SK-N-SH treated with all-trans-retinoic acid at 6 μM for 48 hours (cell line): Measurements from ENCODE around the gene PEX26.

ENCODE experiments used
- BACH2 ChIP-seq: fragments of 250-450 bp; sonication (Bioruptor Pico); IDR thresholded peaks from 2 replicates; pipeline ENCODE4 v1.9.0; 2021; ENCODE audit warnings: mild to moderate bottlenecking, borderline replicate concordance
- GLIS3 ChIP-seq: fragments of 250-450 bp; sonication (Bioruptor Pico); IDR thresholded peaks from 2 replicates; pipeline ENCODE4 v1.5.0; 2020; ENCODE audit warnings: mild to moderate bottlenecking, moderate library complexity
- RARB ChIP-seq: fragments of 250-450 bp; sonication (Bioruptor Pico); IDR thresholded peaks from 2 replicates; pipeline ENCODE4 v1.8.0; 2021; ENCODE audit warnings: mild to moderate bottlenecking, moderate library complexity
- SNAI2 ChIP-seq: fragments of 250-450 bp; sonication (Bioruptor Pico); IDR thresholded peaks from 2 replicates; pipeline ENCODE4 v1.5.0; 2020; ENCODE audit warnings: mild to moderate bottlenecking, moderate library complexity
- TOX ChIP-seq: fragments of 250-450 bp; sonication (Bioruptor Pico); IDR thresholded peaks from 2 replicates; pipeline ENCODE4 v1.8.0; 2021; ENCODE audit warnings: mild to moderate bottlenecking, moderate library complexity, borderline replicate concordance
- ZNF8 ChIP-seq: fragments of 450-650 bp; formaldehyde crosslinking; IDR thresholded peaks from 2 replicates; pipeline ENCODE4 v1.5.0; 2020; ENCODE audit warnings: mild to moderate bottlenecking, moderate library complexity
- TF ChIP-seq, protein P1 (sequence below): fragments of 250-450 bp; sonication (Bioruptor Pico); IDR thresholded peaks from 2 replicates; pipeline ENCODE4 v1.8.0; 2020; ENCODE audit warnings: mild to moderate bottlenecking, moderate library complexity, borderline replicate concordance
- TF ChIP-seq, protein P2 (sequence below): fragments of 250-450 bp; sonication (Bioruptor Pico); IDR thresholded peaks from 2 replicates; pipeline ENCODE4 v1.5.1; 2021; ENCODE audit warnings: mild to moderate bottlenecking, moderate library complexity

DNA sequence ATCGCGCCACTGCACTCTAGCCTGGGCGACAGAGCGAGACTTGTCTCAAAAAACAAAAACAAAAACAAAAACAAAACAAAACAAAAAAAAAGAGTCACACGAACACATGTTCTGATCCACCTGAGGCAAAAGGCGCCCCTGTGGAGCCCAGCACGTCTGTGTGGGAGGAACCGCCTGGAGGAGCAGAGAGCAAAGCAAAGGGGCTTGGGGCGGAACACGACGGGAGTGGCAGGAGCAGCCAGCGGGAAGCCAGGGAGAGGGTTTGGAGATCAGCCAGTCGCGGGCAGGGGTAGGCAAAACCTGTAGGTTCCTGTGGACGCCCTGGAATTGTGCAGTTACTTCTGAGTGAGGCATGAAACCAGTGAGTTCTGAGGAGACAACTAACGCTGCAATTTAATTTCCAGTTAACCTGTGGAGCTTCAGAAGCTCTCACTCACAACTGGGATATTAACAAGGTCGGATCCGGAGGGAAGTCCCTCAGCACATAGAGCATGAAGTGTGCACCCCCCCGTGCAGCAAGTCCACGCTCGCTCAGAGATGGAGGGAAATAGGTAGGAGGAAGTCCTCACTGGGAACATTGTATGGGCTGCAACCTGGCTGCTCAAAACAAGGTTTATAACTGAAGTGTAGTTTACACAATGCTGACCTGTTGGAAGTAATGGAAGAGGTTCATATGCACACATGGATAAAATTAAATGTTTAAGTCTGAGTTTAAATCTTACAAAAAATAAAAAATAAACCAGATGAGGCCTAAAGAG lies 59.0 kb downstream of the PEX26 start:
- TF ChIP-seq SNAI2 (CRISPR knock-in tag) (no peak), RARB (no peak), TOX (no peak), GLIS3 (CRISPR knock-in tag) (no peak), ZNF8 (CRISPR knock-in tag) (no peak), BACH2 (CRISPR knock-in tag) (no peak)
- TF ChIP-seq, protein P1, sequence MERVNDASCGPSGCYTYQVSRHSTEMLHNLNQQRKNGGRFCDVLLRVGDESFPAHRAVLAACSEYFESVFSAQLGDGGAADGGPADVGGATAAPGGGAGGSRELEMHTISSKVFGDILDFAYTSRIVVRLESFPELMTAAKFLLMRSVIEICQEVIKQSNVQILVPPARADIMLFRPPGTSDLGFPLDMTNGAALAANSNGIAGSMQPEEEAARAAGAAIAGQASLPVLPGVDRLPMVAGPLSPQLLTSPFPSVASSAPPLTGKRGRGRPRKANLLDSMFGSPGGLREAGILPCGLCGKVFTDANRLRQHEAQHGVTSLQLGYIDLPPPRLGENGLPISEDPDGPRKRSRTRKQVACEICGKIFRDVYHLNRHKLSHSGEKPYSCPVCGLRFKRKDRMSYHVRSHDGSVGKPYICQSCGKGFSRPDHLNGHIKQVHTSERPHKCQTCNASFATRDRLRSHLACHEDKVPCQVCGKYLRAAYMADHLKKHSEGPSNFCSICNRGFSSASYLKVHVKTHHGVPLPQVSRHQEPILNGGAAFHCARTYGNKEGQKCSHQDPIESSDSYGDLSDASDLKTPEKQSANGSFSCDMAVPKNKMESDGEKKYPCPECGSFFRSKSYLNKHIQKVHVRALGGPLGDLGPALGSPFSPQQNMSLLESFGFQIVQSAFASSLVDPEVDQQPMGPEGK: no peak
- TF ChIP-seq, protein P2, sequence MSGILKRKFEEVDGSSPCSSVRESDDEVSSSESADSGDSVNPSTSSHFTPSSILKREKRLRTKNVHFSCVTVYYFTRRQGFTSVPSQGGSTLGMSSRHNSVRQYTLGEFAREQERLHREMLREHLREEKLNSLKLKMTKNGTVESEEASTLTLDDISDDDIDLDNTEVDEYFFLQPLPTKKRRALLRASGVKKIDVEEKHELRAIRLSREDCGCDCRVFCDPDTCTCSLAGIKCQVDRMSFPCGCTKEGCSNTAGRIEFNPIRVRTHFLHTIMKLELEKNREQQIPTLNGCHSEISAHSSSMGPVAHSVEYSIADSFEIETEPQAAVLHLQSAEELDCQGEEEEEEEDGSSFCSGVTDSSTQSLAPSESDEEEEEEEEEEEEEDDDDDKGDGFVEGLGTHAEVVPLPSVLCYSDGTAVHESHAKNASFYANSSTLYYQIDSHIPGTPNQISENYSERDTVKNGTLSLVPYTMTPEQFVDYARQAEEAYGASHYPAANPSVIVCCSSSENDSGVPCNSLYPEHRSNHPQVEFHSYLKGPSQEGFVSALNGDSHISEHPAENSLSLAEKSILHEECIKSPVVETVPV (CRISPR knock-in tag): no peak
